Common myeloid progenitor, CD34-positive (primary cell): ENCODE measurements around the gene DOCK8.
A peak's percentile ranks its signal among the peaks of the same experiment; 100 is the strongest.

Source experiments
- CTCF ChIA-PET: fragments of 350-600 bp; sonication (Branson Sonifier 250); formaldehyde crosslinking; loops from one replicate; lab custom pipeline; 2021; ENCODE audit warnings: antibody characterized with exemption; lab: Charles Lee
- POLR2A ChIA-PET: fragments of 350-600 bp; sonication (Branson Sonifier 250); formaldehyde crosslinking; loops from one replicate; lab custom pipeline; 2021; ENCODE audit warnings: antibody characterized with exemption; lab: Charles Lee
- DNase-seq, 3 donors: peaks; one replicate each; pipeline versions ENCODE4 v3.0.0 to v3.0.0-alpha.2; 2013
- H3K27ac ChIP-seq, 2 experiments: 1 replicate in 1 of 2; 2 replicates in 1 of 2; pipeline ENCODE4 v1.7.0; 2013; ENCODE audit warnings: inconsistent platforms in 2 of 2, low read length in 2 of 2, mild to moderate bottlenecking in 2 of 2, low read depth in 1 of 2, moderate library complexity in 1 of 2; ENCODE audit not compliant: severe bottlenecking in 2 of 2, insufficient read depth in 1 of 2, poor library complexity in 1 of 2
- H3K27me3 ChIP-seq, 5 experiments: replicated peaks in 2 of 5; 1 replicate in 3 of 5; 2 replicates in 2 of 5; pipeline versions ENCODE4 v1.6.1 to v1.7.0; 2013; ENCODE audit warnings: low read length in 4 of 5, mild to moderate bottlenecking in 2 of 5, moderate library complexity in 2 of 5, inconsistent platforms in 1 of 5; ENCODE audit not compliant: insufficient read depth in 5 of 5, control insufficient read depth in 4 of 5
- H3K36me3 ChIP-seq, 4 experiments: 1 replicate in 2 of 4; 2 replicates in 2 of 4; pipeline versions ENCODE4 v1.6.1 to v1.7.0; 2013; ENCODE audit warnings: low read length in 3 of 4, control low read depth in 1 of 4, mild to moderate bottlenecking in 1 of 4; ENCODE audit not compliant: control insufficient read depth in 4 of 4, insufficient read depth in 4 of 4
- H3K4me1 ChIP-seq, 4 experiments: 1 replicate in 3 of 4; 2 replicates in 1 of 4; pipeline versions ENCODE4 v1.6.1 to v1.7.1; 2013; ENCODE audit warnings: low read length in 3 of 4, mild to moderate bottlenecking in 3 of 4, control low read depth in 1 of 4, inconsistent platforms in 1 of 4, moderate library complexity in 1 of 4; ENCODE audit not compliant: control insufficient read depth in 4 of 4, insufficient read depth in 4 of 4; ENCODE audit errors: control extremely low read depth in 1 of 4
- H3K4me3 ChIP-seq, 7 experiments: 1 replicate in 4 of 7; 2 replicates in 3 of 7; pipeline versions ENCODE4 v1.5.1 to v1.7.0; 2013; ENCODE audit warnings: mild to moderate bottlenecking in 7 of 7, low read length in 6 of 7, moderate library complexity in 6 of 7, inconsistent platforms in 2 of 7, low read depth in 2 of 7, control low read depth in 1 of 7; ENCODE audit not compliant: insufficient read depth in 4 of 7, control insufficient read depth in 1 of 7; ENCODE audit errors: extremely low read depth in 1 of 7
- H3K9me3 ChIP-seq, 5 experiments: 1 replicate in 4 of 5; 2 replicates in 1 of 5; pipeline versions ENCODE4 v1.6.1 to v1.7.1; 2013; ENCODE audit warnings: low read length in 4 of 5, mild to moderate bottlenecking in 2 of 5, inconsistent platforms in 1 of 5, low read depth in 1 of 5, moderate library complexity in 1 of 5; ENCODE audit not compliant: control insufficient read depth in 4 of 5, insufficient read depth in 2 of 5; ENCODE audit errors: control extremely low read depth in 1 of 5
- WGBS: methylation state at CpG from one replicate; pipeline ENCODE4 v1.1.5; 2013; ENCODE audit not compliant: insufficient coverage; 5-methylcytosine and 5-hydroxymethylcytosine counted together

The DOCK8 gene

GRCh38 chr9:297104-297972, 82.7 kb downstream of the DOCK8 start:
- ChIA-PET POLR2A (no interaction called here), CTCF (interaction anchor here (0.7 to 1.9 kb wide), 5 partner anchors 9 to 83 kb away, joined by 3 to 7 read pairs (median 3); partner anchors contain the start of gene DOCK8)
- Histone ChIP-seq H3K4me1 (peaks cover 12 to 28% (median 17%) of the 10 kb centered on the region in 4 experiments), H3K36me3 (peaks cover 21 to 56% (median 37%) of the 10 kb centered on the region in 4 experiments), H3K27ac (peak overlapping the region; percentile 30 to 41), H3K27me3 (no peaks in the 10 kb centered on the region), H3K9me3 (peaks cover 0 to 3% (median 0%) of the 10 kb centered on the region in 5 experiments), H3K4me3 (peak overlapping the region in 4 of 7 experiments; percentile 20 to 40 (median 32))
- 44% methylated on average over 4 of the region's 6 CpGs for WGBS
- DNase-seq = peak; percentile 89 to 98 (median 97)

- DNase-seq = no peak
- WGBS = 100% methylated on average over 2 of the region's 5 CpGs
- H3K27ac ChIP-seq = no peak overlapping the region
- ChIA-PET POLR2A (no interaction called here), CTCF (no interaction called here)
- H3K36me3 ChIP-seq = peaks cover 19 to 67% (median 35%) of the 10 kb centered on the region in 4 experiments
- H3K27me3 ChIP-seq = no peaks in the 10 kb centered on the region
- H3K4me3 ChIP-seq = no peak overlapping the region
- peaks cover 0 to under 1% (median 0%) of the 10 kb centered on the region in 4 experiments for H3K4me1 ChIP-seq
- peaks cover 0 to 5% (median 0%) of the 10 kb centered on the region in 5 experiments for H3K9me3 ChIP-seq
These were observed 88.8 kb downstream of the DOCK8 start for GRCh38 chr9:303502-303901.

GRCh38 chr9:304106-304505, 89.4 kb downstream of the DOCK8 start:
- H3K36me3 ChIP-seq = peaks cover 18 to 69% (median 34%) of the 10 kb centered on the region in 4 experiments
- POLR2A ChIA-PET = no interaction called here
- H3K4me3 ChIP-seq = no peak overlapping the region
- H3K27ac ChIP-seq = no peak overlapping the region
- no peaks in the 10 kb centered on the region for H3K4me1 ChIP-seq
- CTCF ChIA-PET = interaction anchor here (1.2 kb wide), 1 partner anchor 26 kb away, joined by 3 read pairs; no protein-coding TSS in a partner anchor
- peaks cover 0 to 5% (median 0%) of the 10 kb centered on the region in 5 experiments for H3K9me3 ChIP-seq
- no peaks in the 10 kb centered on the region for H3K27me3 ChIP-seq
- DNase-seq = no peak
- WGBS = 100% methylated on average over 2 of the region's 4 CpGs

- Histone ChIP-seq H3K36me3 (peaks cover 22 to 68% (median 33%) of the 10 kb centered on the region in 4 experiments), H3K4me1 (no peaks in the 10 kb centered on the region), H3K9me3 (peaks cover 0 to 5% (median 0%) of the 10 kb centered on the region in 5 experiments), H3K4me3 (no peak overlapping the region), H3K27ac (no peak overlapping the region), H3K27me3 (no peaks in the 10 kb centered on the region)
- ChIA-PET CTCF (interaction anchor here (1.2 kb wide), 1 partner anchor 27 kb away, joined by 3 read pairs; no protein-coding TSS in a partner anchor), POLR2A (no interaction called here)
- no peak for DNase-seq
- 98% methylated on average over 10 of the region's 10 CpGs for WGBS
These were observed 90.0 kb downstream of the DOCK8 start for GRCh38 chr9:304519-305185.

GRCh38 chr9:306907-307306, 92.2 kb downstream of the DOCK8 start:
- peaks cover 0 to 5% (median 0%) of the 10 kb centered on the region in 5 experiments for H3K9me3 ChIP-seq
- no peak overlapping the region for H3K4me3 ChIP-seq
- H3K36me3 ChIP-seq = peaks cover 19 to 67% (median 30%) of the 10 kb centered on the region in 4 experiments
- H3K27ac ChIP-seq = no peak overlapping the region
- peak; percentile 54 to 71 (median 68) for DNase-seq
- POLR2A ChIA-PET = interaction anchor here (0.6 kb wide), 1 partner anchor 87 kb away, joined by 7 read pairs; no protein-coding TSS in a partner anchor
- 98% methylated on average over 5 of the region's 7 CpGs for WGBS
- H3K27me3 ChIP-seq = no peaks in the 10 kb centered on the region
- CTCF ChIA-PET = interaction anchor here (0.8 to 1.9 kb wide), 6 partner anchors 10 to 131 kb away, joined by 3 to 13 read pairs (median 5); partner anchors contain the start of gene DOCK8
- no peaks in the 10 kb centered on the region for H3K4me1 ChIP-seq

- H3K27ac ChIP-seq = no peak overlapping the region
- ChIA-PET POLR2A (no interaction called here), CTCF (no interaction called here)
- DNase-seq = no peak
- H3K9me3 ChIP-seq = no peaks in the 10 kb centered on the region
- 100% methylated on average over 11 of the region's 14 CpGs for WGBS
- H3K4me3 ChIP-seq = no peak overlapping the region
- H3K4me1 ChIP-seq = peaks cover 0 to 1% (median 0%) of the 10 kb centered on the region in 4 experiments
- peaks cover 31 to 74% (median 44%) of the 10 kb centered on the region in 4 experiments for H3K36me3 ChIP-seq
- H3K27me3 ChIP-seq = no peaks in the 10 kb centered on the region
These were observed 97.2 kb downstream of the DOCK8 start for GRCh38 chr9:311841-312240.
